Transverse colon (tissue), 4 donors: ENCODE data around the gene CD96.

Experiments used
- CTCF ChIP-seq, 5 experiments: fragments of 200-600 bp in 3 of 5; fragments of 450-650 bp in 2 of 5; sonication (generic) in 3 of 5; IDR thresholded peaks; 1 replicate in 2 of 5; 2 replicates in 3 of 5; pipeline ENCODE4 v1.5.1; 2016 to 2017; ENCODE audit warnings: antibody characterized with exemption in 5 of 5, inconsistent platforms in 3 of 5, mild to moderate bottlenecking in 2 of 5, moderate library complexity in 1 of 5
- POLR2A ChIP-seq: fragments of 450-650 bp; IDR thresholded peaks from one replicate; pipeline ENCODE4 v1.6.1; 2016; ENCODE audit warnings: antibody characterized with exemption, mild to moderate bottlenecking, moderate library complexity
- POLR2AphosphoS5 ChIP-seq, 3 donors: sonication (generic); formaldehyde crosslinking; IDR thresholded peaks; one replicate each; pipeline ENCODE4 v1.6.1; 2016; ENCODE audit warnings: antibody characterized with exemption in 3 of 3

- TF ChIP-seq CTCF (IDR thresholded peaks at IDR 0.05) (no peak), POLR2AphosphoS5 (IDR thresholded peaks at IDR 0.05) (no peak), POLR2A (no peak)
Observed at GRCh38 chr3:111619833-111620232, 77.8 kb downstream of the CD96 start.
